Measurements from ENCODE around the gene DOCK2. TPM values are rescaled to one million over a fixed set of nuclear protein-coding genes. Genes with fewer than 3 reads are reported as not detected.

DOCK2 gene
- total and polyA plus RNA-seq, 2 donors (not counting 1 experiment from before 2014, with no cell fraction given) = 1.1 to 8.9 TPM

DNA sequence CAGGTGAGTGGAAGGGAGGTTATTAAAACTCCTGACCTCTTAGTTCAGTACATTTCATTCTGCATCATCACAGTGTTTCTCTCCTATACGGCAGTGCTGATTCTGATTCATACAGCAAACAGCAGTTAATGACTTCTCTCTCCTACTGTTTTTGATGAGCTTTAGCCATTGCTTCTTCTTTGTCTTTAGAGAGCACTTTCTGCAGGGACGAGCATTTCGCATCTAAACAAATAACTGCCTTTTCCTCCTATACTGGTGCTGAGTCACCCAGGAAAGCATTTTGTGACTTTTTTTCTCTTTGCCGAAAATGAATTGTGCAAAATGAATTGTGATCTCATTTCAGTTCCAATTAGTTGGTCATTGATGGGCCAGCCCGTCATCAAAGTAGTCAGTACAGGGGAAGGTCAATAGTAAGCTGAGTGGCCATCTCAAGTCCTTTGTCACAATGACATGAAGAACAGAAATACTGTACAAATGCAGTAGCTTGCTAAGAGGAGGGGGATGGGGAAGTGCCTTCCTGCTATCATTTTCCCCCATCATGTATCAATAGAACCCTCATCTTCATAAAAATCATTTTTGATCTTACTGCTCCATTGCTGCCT, 244.7 kb downstream of the DOCK2 start:
- Histone ChIP-seq H3K4me1 (ENCODE audit: control insufficient read depth, extremely low read depth, insufficient read depth, low read length) (no peaks in the 10 kb centered on the region), H3K4me3 (replicated peaks in 1 of 4; ENCODE audit: control extremely low read depth in 1 of 4, insufficient read depth in 1 of 4, low read depth in 3 of 4, low read length in 4 of 4) (no peak overlapping the region), H3K27me3 (ENCODE audit: control insufficient read depth, insufficient read depth, low read length) (no peaks in the 10 kb centered on the region), H3K79me2 (ENCODE audit: control insufficient read depth, insufficient read depth, low read length) (no peaks in the 10 kb centered on the region), H3K36me3 (ENCODE audit: control insufficient read depth, insufficient read depth, low read length) (no peaks in the 10 kb centered on the region), H3K9me3 (ENCODE audit: control insufficient read depth, insufficient read depth, low read depth, low read length) (no peaks in the 10 kb centered on the region), H3K4me2 (ENCODE audit: extremely low read depth, insufficient read depth, low read length) (no peak overlapping the region), H4K20me1 (ENCODE audit: control insufficient read depth, extremely low read depth, insufficient read depth, low read length) (no peaks in the 10 kb centered on the region), H3K9ac (ENCODE audit: insufficient read depth, low read length) (no peak overlapping the region), H3K27ac (ENCODE audit: insufficient read depth, low read length) (no peak overlapping the region), H2AFZ (ENCODE audit: low read length) (no peak overlapping the region)
- TF ChIP-seq CTCF (conservative IDR thresholded peaks at IDR 0.05 in 1 of 2, IDR thresholded peaks at IDR 0.05 in 1 of 2; ENCODE audit: low read depth in 1 of 2, low read length in 2 of 2) (no peak), EZH2 (IDR thresholded peaks at IDR 0.05; ENCODE audit: low read length, missing control alignments) (no peak)
- peak in 1 of 2 donors; percentile 9 for DNase-seq (ENCODE audit: low read depth in 2 of 2)

DNA sequence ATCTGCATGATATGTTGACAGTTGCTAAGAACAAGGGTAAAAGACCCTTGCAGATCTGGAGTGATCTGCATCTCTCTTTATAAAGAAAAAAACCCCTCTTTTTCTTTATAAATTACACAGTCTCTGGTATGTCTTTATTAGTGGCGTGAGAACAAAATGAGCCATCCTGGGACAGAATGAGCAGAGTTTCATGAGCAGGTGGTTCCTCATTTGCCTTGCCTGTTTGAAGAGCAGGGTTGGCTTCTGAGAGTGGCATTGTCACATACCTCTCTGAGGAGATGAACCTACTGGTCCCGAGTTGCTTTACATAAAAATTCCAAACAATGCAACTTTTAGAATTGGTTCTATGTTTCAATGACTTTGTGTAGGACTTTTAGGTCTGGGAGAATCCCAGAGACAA, 249.0 kb downstream of the DOCK2 start:
- H2AFZ ChIP-seq (ENCODE audit: low read length) = no peak overlapping the region
- no peak overlapping the region for H3K4me3 ChIP-seq (replicated peaks in 1 of 4; ENCODE audit: control extremely low read depth in 1 of 4, insufficient read depth in 1 of 4, low read depth in 3 of 4, low read length in 4 of 4)
- H3K27ac ChIP-seq (ENCODE audit: insufficient read depth, low read length) = no peak overlapping the region
- no peaks in the 10 kb centered on the region for H3K27me3 ChIP-seq (ENCODE audit: control insufficient read depth, insufficient read depth, low read length)
- no peaks in the 10 kb centered on the region for H4K20me1 ChIP-seq (ENCODE audit: control insufficient read depth, extremely low read depth, insufficient read depth, low read length)
- TF ChIP-seq CTCF (conservative IDR thresholded peaks at IDR 0.05 in 1 of 2, IDR thresholded peaks at IDR 0.05 in 1 of 2; ENCODE audit: low read depth in 1 of 2, low read length in 2 of 2) (no peak), EZH2 (IDR thresholded peaks at IDR 0.05; ENCODE audit: low read length, missing control alignments) (no peak)
- no peak overlapping the region for H3K9ac ChIP-seq (ENCODE audit: insufficient read depth, low read length)
- no peaks in the 10 kb centered on the region for H3K36me3 ChIP-seq (ENCODE audit: control insufficient read depth, insufficient read depth, low read length)
- no peaks in the 10 kb centered on the region for H3K9me3 ChIP-seq (ENCODE audit: control insufficient read depth, insufficient read depth, low read depth, low read length)
- no peak overlapping the region for H3K4me2 ChIP-seq (ENCODE audit: extremely low read depth, insufficient read depth, low read length)
- no peaks in the 10 kb centered on the region for H3K79me2 ChIP-seq (ENCODE audit: control insufficient read depth, insufficient read depth, low read length)
- DNase-seq (ENCODE audit: low read depth in 2 of 2) = no peak
- H3K4me1 ChIP-seq (ENCODE audit: control insufficient read depth, extremely low read depth, insufficient read depth, low read length) = no peaks in the 10 kb centered on the region

DNA sequence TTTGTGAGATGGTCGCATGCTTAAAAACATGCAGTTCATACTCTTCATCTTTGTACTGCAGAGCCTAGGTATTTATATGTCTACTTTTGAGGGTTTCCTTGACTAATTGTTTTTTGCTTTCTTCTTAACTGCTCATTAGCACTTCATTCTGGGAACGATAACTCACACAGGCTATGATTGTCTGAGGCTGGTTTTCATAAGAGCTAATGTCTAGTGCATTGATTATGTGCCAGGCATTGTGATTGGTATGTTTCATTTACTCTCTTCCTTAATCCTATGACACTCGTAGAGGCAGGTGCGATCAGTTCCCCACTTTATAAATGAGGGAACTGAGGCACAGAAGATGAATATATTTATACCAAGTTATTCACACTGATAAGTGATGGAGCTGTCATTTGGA, 249.6 kb downstream of the DOCK2 start:
- no peaks in the 10 kb centered on the region for H4K20me1 ChIP-seq (ENCODE audit: control insufficient read depth, extremely low read depth, insufficient read depth, low read length)
- no peak for TF ChIP-seq CTCF (conservative IDR thresholded peaks at IDR 0.05 in 1 of 2, IDR thresholded peaks at IDR 0.05 in 1 of 2; ENCODE audit: low read depth in 1 of 2, low read length in 2 of 2)
- TF ChIP-seq EZH2 (IDR thresholded peaks at IDR 0.05; ENCODE audit: low read length, missing control alignments) = no peak
- no peak overlapping the region for H3K27ac ChIP-seq (ENCODE audit: insufficient read depth, low read length)
- no peaks in the 10 kb centered on the region for H3K9me3 ChIP-seq (ENCODE audit: control insufficient read depth, insufficient read depth, low read depth, low read length)
- no peaks in the 10 kb centered on the region for H3K4me1 ChIP-seq (ENCODE audit: control insufficient read depth, extremely low read depth, insufficient read depth, low read length)
- H3K36me3 ChIP-seq (ENCODE audit: control insufficient read depth, insufficient read depth, low read length) = no peaks in the 10 kb centered on the region
- no peaks in the 10 kb centered on the region for H3K79me2 ChIP-seq (ENCODE audit: control insufficient read depth, insufficient read depth, low read length)
- no peak for DNase-seq (ENCODE audit: low read depth in 2 of 2)
- H2AFZ ChIP-seq (ENCODE audit: low read length) = no peak overlapping the region
- no peaks in the 10 kb centered on the region for H3K27me3 ChIP-seq (ENCODE audit: control insufficient read depth, insufficient read depth, low read length)
- H3K4me3 ChIP-seq (replicated peaks in 1 of 4; ENCODE audit: control extremely low read depth in 1 of 4, insufficient read depth in 1 of 4, low read depth in 3 of 4, low read length in 4 of 4) = no peak overlapping the region
- H3K4me2 ChIP-seq (ENCODE audit: extremely low read depth, insufficient read depth, low read length) = no peak overlapping the region
- H3K9ac ChIP-seq (ENCODE audit: insufficient read depth, low read length) = no peak overlapping the region

All from fibroblast of lung (primary cell).